Right cardiac atrium (tissue), 5 donors: ENCODE results near the gene CCDC69. TPM values are rescaled to one million over a fixed set of nuclear protein-coding genes. Genes with fewer than 3 reads are reported as not detected.
A peak's percentile ranks its signal among the peaks of the same experiment; 100 is the strongest.

Experiments used
- ATAC-seq, 2 donors: fragments of 200-7000 bp; cut with Tn5 transposase; one replicate each; pipeline versions ENCODE4 v1.8.0 to v1.9.1; 2020; ENCODE audit warnings: moderate library complexity in 2 of 2, mild to moderate bottlenecking in 1 of 2
- DNase-seq, 3 donors: peaks; one replicate each; pipeline ENCODE4 v3.0.0-alpha.2; 2020
- H3K27ac ChIP-seq: one replicate; pipeline ENCODE4 v1.5.1; 2013; ENCODE audit warnings: mild to moderate bottlenecking, low read length, control low read depth, moderate library complexity
- H3K27me3 ChIP-seq: one replicate; pipeline ENCODE4 v1.6.1; 2013; ENCODE audit not compliant: control insufficient read depth, insufficient read depth
- H3K4me1 ChIP-seq: one replicate; pipeline ENCODE4 v1.6.1; 2013; ENCODE audit warnings: low read length; ENCODE audit not compliant: control insufficient read depth, insufficient read depth
- H3K4me3 ChIP-seq: one replicate; pipeline ENCODE4 v1.5.1; 2013; ENCODE audit warnings: low read length, control low read depth
- H3K9me3 ChIP-seq: one replicate; pipeline ENCODE4 v1.6.1; 2013; ENCODE audit warnings: low read length; ENCODE audit not compliant: control insufficient read depth
- WGBS: extraction: QIAGEN DNeasy Blood & Tissue Kit; methylation state at CpG from one replicate; pipeline ENCODE4 v1.1.7; 2013; 5-methylcytosine and 5-hydroxymethylcytosine counted together
- intact Hi-C, 4 donors: fragments of 100-400 bp; cut with DNase I; formaldehyde crosslinking; loops; one replicate each; pipeline versions ENCODE4 v1.11.0 to v1.14.0; 2022 to 2023
- polyA plus RNA-seq: library from polyadenylated mRNA; stranded (reverse); fragments of 200-250 nt; gene quantifications from one replicate; pipeline ENCODE4 v1.2.3, GENCODE V29; 2013
- total RNA-seq, 4 donors: library from RNA; stranded (reverse); fragmentation: NEBNext Ultra II Directional; extraction: Animal tissue kit (Norgen Biotek cat#: 25700); gene quantifications; one replicate each; pipeline ENCODE4 v1.2.1, GENCODE V29; 2021
- donor health status: healthy with polysubstance abuse.
- donor health status: DM: no; HTN: yes; CAD: no.
- donor health status: DM: no; HTN: no; CAD: no.
- donor health status: DM: no; HTN: yes; CAD: no; lungs with severe emphysema.
- donor health status: DM: yes; HTN: yes; CAD: no.

The CCDC69 gene
- total and polyA plus RNA-seq, 5 donors: 167 to 244 (median 191) TPM

DNA sequence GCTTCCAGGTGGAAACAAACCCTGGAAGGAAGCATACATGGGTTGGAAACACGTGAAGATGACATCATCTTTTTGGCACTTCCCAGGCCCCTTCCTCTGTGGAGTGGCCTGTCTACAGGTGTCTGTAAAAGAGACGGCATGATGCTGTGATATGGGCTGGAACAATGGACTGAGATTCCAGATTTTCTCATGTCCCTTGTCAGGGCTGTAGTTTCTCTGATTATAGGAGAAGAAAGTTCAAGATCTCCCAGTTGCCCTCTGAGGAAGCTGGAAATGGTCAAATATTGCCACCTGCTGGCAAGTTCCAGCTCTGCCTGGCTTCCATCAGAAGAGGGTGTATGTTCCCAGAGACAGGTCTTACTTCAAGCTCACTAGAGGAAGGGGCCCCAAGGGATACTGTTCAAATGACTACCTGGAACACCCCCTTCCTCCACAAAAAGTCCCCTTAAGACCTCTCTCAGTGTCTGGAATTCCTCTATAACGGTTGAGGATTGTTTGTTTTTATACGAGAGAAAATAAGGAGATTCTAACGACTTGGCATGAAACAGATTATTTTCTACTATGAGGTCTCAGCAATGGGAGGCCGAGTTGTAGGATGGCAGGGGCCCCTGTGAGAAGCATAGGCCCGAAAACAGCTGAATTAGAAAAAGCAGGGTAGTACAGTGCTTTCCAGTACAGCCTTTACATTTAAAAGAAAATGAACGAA is 59.1 kb downstream of the CCDC69 start:
- DNase-seq (peak; percentile 61 to 88 (median 83)), ATAC-seq (peak; percentile 87 to 89)
- H3K9me3 ChIP-seq: no peaks in the 10 kb centered on the region
- no peaks in the 10 kb centered on the region for H3K27me3 ChIP-seq
- H3K27ac ChIP-seq: no peak overlapping the region
- H3K4me3 ChIP-seq: no peak overlapping the region
- peaks cover 3% of the 10 kb centered on the region for H3K4me1 ChIP-seq
- WGBS: 33% methylated on average over 8 of the region's 8 CpGs
- intact Hi-C loops: loop anchor here in 3 of 4 donors (1.0 to 5.0 kb wide), 5 partner anchors 38 to 113 kb away; no protein-coding TSS in a partner anchor

DNA sequence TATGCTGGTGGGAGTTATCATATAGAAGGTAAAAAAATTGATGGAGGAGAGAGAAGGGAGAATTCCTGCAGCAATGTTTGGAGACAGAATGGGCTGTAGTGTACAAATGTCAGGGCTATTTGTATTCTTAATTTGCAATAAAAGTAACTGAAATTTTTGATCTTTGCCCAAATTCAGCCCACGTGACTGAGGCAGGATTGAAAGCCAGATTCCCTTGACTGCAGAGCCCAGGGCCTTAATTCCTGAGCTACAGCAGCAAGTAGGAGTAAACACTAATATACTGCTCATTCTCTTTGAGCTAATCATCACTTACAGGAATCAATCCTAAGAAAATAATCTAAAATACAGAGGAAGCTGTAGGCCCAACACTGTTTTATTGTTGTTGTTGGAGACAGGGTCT is 61.1 kb downstream of the CCDC69 start:
- ATAC-seq: no peak
- H3K4me3 ChIP-seq: no peak overlapping the region
- no peaks in the 10 kb centered on the region for H3K9me3 ChIP-seq
- no peak overlapping the region for H3K27ac ChIP-seq
- DNase-seq: no peak
- H3K4me1 ChIP-seq: peaks cover 3% of the 10 kb centered on the region
- no peaks in the 10 kb centered on the region for H3K27me3 ChIP-seq
- intact Hi-C loops: loop anchor here in 1 of 4 donors (5.0 kb wide), 1 partner anchor 35 kb away; no protein-coding TSS in a partner anchor
- 54% methylated on average over 1 of the region's 1 CpG for WGBS

DNA sequence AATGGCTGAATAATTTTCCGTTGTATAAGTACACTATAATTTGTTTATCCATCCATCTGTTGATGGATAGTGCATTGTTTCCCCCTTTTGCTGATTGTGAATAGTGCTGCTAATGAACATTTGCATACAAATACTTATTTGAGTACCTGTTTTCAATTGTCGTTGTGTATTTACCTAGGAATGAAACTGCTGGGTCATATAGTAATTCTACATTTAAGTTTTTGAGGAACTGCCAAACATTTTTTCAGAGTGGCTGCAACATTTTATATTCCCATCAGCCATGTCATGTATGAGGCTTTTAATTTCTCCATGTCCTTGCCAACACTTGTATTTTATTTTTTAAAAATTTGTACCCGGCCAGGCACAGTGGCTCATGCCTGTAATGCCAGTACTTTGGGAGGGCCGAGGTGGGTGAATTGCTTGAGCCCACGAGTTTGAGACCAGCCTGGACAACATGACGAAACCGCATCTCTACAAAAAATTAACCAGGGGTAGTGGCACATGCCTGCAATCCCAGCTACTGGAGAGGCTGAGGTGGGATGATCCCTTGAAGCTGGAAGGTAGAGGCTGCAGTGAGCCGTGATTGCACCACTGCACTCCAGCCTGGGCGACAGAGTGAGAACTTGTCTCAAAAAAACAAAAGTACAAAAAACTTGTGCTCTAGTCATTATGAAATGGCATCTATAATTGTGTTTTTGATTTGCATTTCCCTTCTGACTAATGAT is 64.1 kb downstream of the CCDC69 start:
- WGBS: 91% methylated on average over 9 of the region's 9 CpGs
- Histone ChIP-seq H3K4me3 (no peak overlapping the region), H3K4me1 (peaks cover 11% of the 10 kb centered on the region), H3K9me3 (no peaks in the 10 kb centered on the region), H3K27ac (no peak overlapping the region), H3K27me3 (no peaks in the 10 kb centered on the region)
- no peak for DNase-seq
- no peak for ATAC-seq
- intact Hi-C loops: loop anchor here in 2 of 4 donors (5.0 kb wide), 2 partner anchors 33 to 38 kb away; no protein-coding TSS in a partner anchor

DNA sequence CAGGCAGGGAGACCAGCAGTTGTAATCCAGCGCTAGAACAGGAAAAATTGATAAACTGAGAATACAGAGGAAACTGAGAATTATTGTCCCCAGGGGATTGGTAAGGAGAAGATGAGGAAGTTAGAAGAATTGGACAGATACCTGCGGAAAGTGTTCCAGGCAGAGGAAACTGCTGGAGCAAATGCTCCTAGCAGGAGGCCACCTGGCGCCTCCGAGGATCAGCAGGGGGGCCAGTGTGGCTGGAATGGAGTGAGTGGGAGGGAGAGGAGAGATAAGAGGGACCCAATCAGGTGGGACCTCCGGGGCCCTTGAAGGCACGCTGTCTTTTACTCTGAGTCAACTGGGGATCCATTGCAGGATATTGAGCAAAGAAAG is 65.6 kb downstream of the CCDC69 start:
- no peak for ATAC-seq
- DNase-seq: no peak
- 6% methylated on average over 6 of the region's 6 CpGs for WGBS
- no peaks in the 10 kb centered on the region for H3K27me3 ChIP-seq
- peak overlapping the region; percentile 90 for H3K27ac ChIP-seq
- no peaks in the 10 kb centered on the region for H3K9me3 ChIP-seq
- peak overlapping the region; percentile 83 for H3K4me3 ChIP-seq
- peaks cover 12% of the 10 kb centered on the region for H3K4me1 ChIP-seq
- intact Hi-C loops: loop anchor here in 1 of 4 donors (5.0 kb wide), 1 partner anchor 36 kb away; no protein-coding TSS in a partner anchor

DNA sequence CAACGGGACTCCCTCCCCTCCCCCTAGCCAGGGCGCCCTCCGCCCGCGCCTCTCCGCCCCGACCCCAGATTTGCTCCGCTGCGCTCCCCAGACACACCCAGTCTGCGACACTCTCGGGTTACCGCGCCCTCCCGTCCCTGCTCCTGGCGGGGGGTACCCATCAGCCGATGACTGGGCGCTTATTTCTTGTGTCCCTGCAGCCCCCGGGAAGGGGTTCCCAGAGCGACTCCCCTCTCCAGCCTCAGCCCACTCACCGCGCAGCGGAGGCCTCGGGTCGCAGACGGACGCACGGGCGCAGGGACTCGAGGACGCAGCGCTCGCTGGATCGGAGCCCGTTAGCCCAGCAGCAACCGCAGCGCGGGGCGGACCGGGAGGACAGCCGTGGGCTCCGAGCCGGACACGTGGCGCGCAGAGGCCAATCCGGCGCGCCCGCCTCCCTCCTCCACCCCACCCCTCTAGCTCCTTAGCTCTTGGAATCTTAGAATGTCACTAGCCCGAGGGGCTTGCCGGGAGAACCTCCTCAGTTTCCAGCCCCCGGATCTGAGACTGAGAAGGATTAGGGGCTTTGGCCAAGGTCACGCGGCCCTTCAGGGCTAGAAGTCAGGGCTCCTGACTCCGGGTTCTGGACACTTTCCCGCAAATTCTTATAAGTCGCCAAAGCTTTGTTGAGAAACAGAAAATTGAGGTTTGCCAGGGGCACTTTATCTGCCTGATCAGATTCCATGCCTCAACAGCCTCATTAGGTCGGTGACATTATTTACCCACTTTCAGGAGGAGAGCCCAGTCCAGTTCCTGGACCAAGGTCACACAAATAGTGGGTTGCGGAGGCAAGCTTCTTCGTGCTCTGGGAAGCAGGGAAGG is 66.2 kb downstream of the CCDC69 start, which contains the start of gene ANXA6:
Gene ANXA6, minus strand, starts transcription at position 354 of the 861 bp plus-strand sequence. CDS start 9,878 bp downstream, outside the sequence.
- WGBS: under 1% methylated on average over 60 of the region's 60 CpGs
- Histone ChIP-seq H3K9me3 (no peaks in the 10 kb centered on the region), H3K27me3 (no peaks in the 10 kb centered on the region), H3K4me1 (peaks cover 12% of the 10 kb centered on the region), H3K4me3 (peak within 1 kb of the TSS; percentile 83), H3K27ac (peak within 1 kb of the TSS; percentile 90)
- ATAC-seq (peak; percentile 98 to 99), DNase-seq (peak; percentile 92 to 97 (median 96))
- intact Hi-C loops: loop anchor here in 1 of 4 donors (5.0 kb wide), 1 partner anchor 35 kb away; no protein-coding TSS in a partner anchor

DNA sequence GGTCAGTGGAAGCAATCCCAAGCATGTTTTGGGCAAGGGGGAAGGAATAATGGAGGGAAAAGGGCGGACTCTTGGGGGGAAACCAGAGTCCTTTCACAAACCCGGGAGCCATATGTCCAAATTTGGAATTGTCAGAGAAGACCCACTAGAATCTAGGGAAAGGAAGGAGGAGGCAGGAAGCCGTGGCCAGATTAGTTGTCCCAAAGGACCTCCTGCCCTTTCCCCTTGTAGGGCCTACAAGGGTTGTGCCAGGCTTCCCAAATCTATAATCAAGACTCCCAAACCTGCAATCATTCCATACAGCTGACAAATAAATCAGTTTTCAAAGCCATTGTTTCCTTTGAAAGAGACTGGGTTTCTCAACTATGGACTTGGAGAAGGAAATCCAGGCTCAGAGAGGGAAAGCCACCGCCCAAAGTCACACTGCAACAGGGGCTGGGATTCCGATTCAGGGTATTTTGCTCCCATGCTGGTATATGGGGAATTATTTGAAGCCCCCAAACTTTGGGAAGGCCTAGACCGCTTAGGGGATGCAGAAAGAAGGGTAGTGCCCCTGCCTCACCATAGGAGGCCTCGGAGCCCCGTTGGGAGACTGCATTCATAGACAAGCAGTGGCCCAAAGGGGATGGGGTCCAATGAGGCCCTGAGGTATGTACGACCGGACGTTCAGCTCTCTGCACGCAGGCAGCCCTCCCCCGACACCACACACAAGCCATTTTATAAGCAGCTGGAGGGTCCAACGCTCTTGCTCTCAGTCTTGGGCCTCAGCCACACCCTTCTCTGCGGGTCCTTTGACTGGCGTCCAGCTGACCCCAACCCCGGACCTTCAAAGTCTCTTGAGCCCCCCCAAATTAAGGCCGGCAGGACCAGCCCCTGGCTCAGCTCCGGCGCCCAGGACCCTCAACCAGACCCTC is 67.1 kb downstream of the CCDC69 start:
- H3K27ac ChIP-seq: peak overlapping the region; percentile 49
- intact Hi-C loops: loop anchor here in 1 of 4 donors (5.0 kb wide), 1 partner anchor 34 kb away; no protein-coding TSS in a partner anchor
- DNase-seq: peak in 2 of 3 donors; percentile 39 to 66
- peak overlapping the region; percentile 83 for H3K4me3 ChIP-seq
- H3K27me3 ChIP-seq: no peaks in the 10 kb centered on the region
- 3% methylated on average over 20 of the region's 20 CpGs for WGBS
- H3K9me3 ChIP-seq: no peaks in the 10 kb centered on the region
- peak; percentile 39 to 40 for ATAC-seq
- peaks cover 12% of the 10 kb centered on the region for H3K4me1 ChIP-seq

DNA sequence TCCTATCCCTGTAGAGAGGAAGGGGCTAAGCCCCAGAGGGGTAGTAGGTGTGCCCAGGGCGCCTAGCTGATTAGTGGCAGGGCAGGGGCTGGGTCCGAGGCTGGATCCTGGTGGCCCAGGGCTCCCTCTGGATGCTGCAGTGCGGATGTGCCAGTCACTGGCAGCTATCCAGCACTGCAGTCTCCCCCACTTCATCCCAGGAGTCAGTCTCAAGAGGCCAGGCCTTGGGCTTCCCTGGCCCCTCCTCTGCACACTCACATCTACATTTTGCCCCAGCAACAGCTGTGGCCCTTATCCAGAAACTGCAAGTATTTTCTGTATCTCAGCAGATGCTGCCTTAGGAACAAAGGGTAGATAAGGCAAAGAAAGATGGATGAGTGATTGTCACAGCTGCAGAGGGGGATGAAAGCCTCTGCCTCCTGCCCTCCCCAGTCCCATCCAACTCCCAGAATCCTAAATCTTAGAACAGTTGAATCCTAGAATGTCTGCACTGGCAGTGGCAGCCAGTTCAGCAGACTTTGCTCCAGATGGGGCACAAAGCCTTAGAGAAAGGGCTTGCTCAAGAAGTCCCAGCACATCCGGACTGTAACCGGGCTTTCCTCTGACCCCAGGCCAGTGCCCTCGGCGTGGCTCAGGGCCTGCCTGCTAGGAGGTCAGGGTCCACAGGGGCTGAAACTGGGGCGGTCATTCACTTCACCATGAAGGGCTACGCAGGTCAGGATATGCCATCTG is 68.0 kb downstream of the CCDC69 start:
- intact Hi-C loops: loop anchor here in 1 of 4 donors (5.0 kb wide), 1 partner anchor 34 kb away; no protein-coding TSS in a partner anchor

DNA sequence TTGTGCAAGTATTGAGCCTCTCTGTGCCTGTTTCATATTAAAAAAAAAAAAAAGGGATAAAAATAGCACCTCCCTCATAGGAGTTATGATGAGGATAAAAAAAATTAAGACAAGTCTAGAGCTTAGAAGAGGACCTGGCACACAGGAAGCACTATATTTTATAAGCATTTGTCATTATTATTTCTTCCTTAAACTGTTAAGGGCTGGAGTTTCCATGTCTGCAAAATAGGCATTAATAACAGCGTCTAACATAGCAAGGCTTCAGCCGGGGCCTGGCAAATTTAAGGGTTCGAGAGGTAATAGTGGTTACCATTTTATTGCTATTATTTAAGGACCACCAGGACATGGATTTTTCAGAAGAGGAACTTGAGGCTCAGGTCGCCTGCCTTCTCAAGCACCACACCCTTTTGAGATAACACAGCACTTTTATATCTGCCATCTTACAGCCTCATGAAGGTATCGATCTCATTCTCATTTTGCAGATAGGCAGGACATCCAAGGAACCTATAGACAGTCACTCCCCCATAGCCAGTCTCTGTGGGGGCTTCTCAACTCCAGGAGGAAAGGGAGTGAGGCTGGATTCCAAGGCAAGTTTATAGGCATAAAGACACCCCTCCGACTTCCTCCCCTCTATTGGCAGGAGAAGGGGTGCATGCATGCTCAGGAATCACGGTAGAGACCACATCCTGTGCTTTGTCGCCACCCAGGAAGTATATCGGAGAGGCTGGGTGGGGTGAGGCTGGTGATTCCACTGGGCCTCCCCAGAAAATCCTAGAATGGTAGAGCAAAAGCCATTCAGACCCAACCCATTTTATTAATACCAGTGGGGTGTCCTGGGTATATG is 68.7 kb downstream of the CCDC69 start:
- ATAC-seq: no peak
- intact Hi-C loops: loop anchor here in 1 of 4 donors (5.0 kb wide), 1 partner anchor 33 kb away; no protein-coding TSS in a partner anchor
- Histone ChIP-seq H3K27ac (peak overlapping the region; percentile 53), H3K27me3 (no peaks in the 10 kb centered on the region), H3K9me3 (no peaks in the 10 kb centered on the region), H3K4me1 (peaks cover 24% of the 10 kb centered on the region), H3K4me3 (peak overlapping the region; percentile 83)
- no peak for DNase-seq
- WGBS: 39% methylated on average over 9 of the region's 9 CpGs

More for the DNA sequence above, 68.0 kb downstream of the CCDC69 start:
- Histone ChIP-seq H3K4me3 (peak overlapping the region; percentile 83), H3K27me3 (no peaks in the 10 kb centered on the region), H3K4me1 (peaks cover 17% of the 10 kb centered on the region), H3K9me3 (no peaks in the 10 kb centered on the region), H3K27ac (peak overlapping the region; percentile 53)
- ATAC-seq: peak; percentile 6 to 19
- DNase-seq: peak; percentile 45 to 68 (median 68)
- 15% methylated on average over 9 of the region's 9 CpGs for WGBS
